22Rv1 (cell line): Measurements from ENCODE around the gene INTS12.

Source experiments
- H3K27ac ChIP-seq: fragments of 450-650 bp; 2 replicates; pipeline ENCODE4 v1.5.1; 2017
- ZFX ChIP-seq: fragments of 450-650 bp; IDR thresholded peaks from 2 replicates; pipeline ENCODE4 v1.6.1; 2017; ENCODE audit warnings: antibody characterized with exemption, borderline replicate concordance
- TF ChIP-seq, protein P1 (sequence below): fragments of 450-650 bp; IDR thresholded peaks from 2 replicates; pipeline ENCODE4 v1.5.1; 2017; ENCODE audit warnings: mild to moderate bottlenecking

INTS12 gene

GRCh38 chr4:105679186-105679585 is 29.3 kb downstream of the INTS12 start:
- TF ChIP-seq, protein P1, sequence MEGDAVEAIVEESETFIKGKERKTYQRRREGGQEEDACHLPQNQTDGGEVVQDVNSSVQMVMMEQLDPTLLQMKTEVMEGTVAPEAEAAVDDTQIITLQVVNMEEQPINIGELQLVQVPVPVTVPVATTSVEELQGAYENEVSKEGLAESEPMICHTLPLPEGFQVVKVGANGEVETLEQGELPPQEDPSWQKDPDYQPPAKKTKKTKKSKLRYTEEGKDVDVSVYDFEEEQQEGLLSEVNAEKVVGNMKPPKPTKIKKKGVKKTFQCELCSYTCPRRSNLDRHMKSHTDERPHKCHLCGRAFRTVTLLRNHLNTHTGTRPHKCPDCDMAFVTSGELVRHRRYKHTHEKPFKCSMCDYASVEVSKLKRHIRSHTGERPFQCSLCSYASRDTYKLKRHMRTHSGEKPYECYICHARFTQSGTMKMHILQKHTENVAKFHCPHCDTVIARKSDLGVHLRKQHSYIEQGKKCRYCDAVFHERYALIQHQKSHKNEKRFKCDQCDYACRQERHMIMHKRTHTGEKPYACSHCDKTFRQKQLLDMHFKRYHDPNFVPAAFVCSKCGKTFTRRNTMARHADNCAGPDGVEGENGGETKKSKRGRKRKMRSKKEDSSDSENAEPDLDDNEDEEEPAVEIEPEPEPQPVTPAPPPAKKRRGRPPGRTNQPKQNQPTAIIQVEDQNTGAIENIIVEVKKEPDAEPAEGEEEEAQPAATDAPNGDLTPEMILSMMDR, result no peak
- no peak for TF ChIP-seq ZFX

GRCh38 chr4:105677709-105678108 is 30.8 kb downstream of the INTS12 start:
- no peak overlapping the region for H3K27ac ChIP-seq
- TF ChIP-seq ZFX, result no peak

More at GRCh38 chr4:105679186-105679585, 29.3 kb downstream of the INTS12 start:
- H3K27ac ChIP-seq, result 0 out of 2 replicates have a peak overlapping the region, but pooled peaks have one; percentile 2

DNA sequence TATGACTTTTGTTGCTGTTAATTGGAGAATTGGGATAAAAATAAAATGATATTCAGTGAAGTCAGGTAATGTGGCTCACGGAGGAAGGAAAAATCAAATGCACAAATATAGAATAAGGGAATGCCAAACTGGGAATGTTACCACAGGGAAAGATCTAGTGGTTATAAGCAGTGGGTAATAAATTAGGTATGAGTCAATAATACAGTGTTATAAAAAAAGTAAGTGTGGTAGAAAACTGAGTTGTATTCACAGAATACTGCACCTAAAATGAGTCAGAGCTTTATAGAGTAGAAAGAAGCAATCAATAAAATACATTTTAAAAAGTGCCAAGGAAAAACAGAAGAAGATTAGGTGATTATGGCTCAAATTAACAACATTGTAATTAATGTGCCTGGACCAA is 34.5 kb downstream of the INTS12 start:
- no peak overlapping the region for H3K27ac ChIP-seq
- TF ChIP-seq, protein P1, result no peak
- no peak for TF ChIP-seq ZFX

GRCh38 chr4:105671301-105671700 is 37.2 kb downstream of the INTS12 start:
- TF ChIP-seq, protein P1, result no peak
- no peak for TF ChIP-seq ZFX
- no peak overlapping the region for H3K27ac ChIP-seq

DNA sequence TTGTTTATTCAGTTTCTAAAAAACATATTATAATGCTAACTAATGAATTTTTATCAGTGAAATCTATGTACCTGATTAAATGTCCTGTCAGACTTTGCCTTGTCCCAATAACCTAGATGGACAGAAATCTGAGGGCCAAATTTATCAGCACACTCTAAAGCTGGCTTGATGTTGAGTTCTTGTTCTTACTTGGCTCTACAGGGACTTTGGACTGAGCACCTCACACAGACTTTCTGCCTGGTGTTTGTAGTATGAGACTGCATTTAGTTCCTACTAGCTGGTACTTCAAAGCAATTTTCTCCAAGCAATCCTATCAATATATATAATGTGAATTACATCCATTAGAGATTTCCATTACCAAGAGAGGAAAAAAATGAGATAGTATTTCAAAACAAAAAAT is 37.8 kb downstream of the INTS12 start:
- no peak for TF ChIP-seq ZFX
- TF ChIP-seq, protein P1, result no peak
- no peak overlapping the region for H3K27ac ChIP-seq

- no peak overlapping the region for H3K27ac ChIP-seq
- no peak for TF ChIP-seq ZFX
- TF ChIP-seq, protein P1, result peak; percentile 38
Observed at GRCh38 chr4:105666693-105667092, 41.8 kb downstream of the INTS12 start.

GRCh38 chr4:105662935-105663675 is 45.4 kb downstream of the INTS12 start:
- TF ChIP-seq, protein P1, result no peak
- TF ChIP-seq ZFX, result no peak
- H3K27ac ChIP-seq, result no peak overlapping the region

GRCh38 chr4:105661028-105661427 is 47.5 kb downstream of the INTS12 start:
- no peak overlapping the region for H3K27ac ChIP-seq
- TF ChIP-seq, protein P1, result no peak
